Upper lobe of left lung (tissue), 6 donors: ENCODE results near the gene LPAR3. TPM values are rescaled to one million over a fixed set of nuclear protein-coding genes. Genes with fewer than 3 reads are reported as not detected.

Experiments
- ATAC-seq, 2 donors: fragments of 200-7000 bp; cut with Tn5 transposase; one replicate each; pipeline ENCODE4 v1.9.1; 2022; ENCODE audit warnings: mild to moderate bottlenecking in 2 of 2, moderate library complexity in 2 of 2; ENCODE audit not compliant: low FRiP score in 2 of 2
- DNase-seq, 2 donors: peaks; one replicate each; pipeline ENCODE4 v3.0.0-alpha.2; 2019 to 2020
- H3K27ac ChIP-seq, 4 donors: fragments of 200-600 bp; sonication (generic); one replicate each; pipeline ENCODE4 v1.5.1; 2016 to 2019
- H3K27me3 ChIP-seq, 4 donors: fragments of 200-600 bp; sonication (generic); one replicate each; pipeline ENCODE4 v1.5.1; 2017 to 2019
- H3K36me3 ChIP-seq, 4 donors: fragments of 200-600 bp; sonication (generic); one replicate each; pipeline ENCODE4 v1.5.1; 2016 to 2019
- H3K4me1 ChIP-seq, 4 donors: fragments of 200-600 bp; sonication (generic); one replicate each; pipeline ENCODE4 v1.5.1; 2018 to 2019
- H3K4me3 ChIP-seq, 4 donors: fragments of 200-600 bp; sonication (generic); one replicate each; pipeline ENCODE4 v1.5.1; 2017 to 2019; ENCODE audit warnings: mild to moderate bottlenecking in 2 of 4, moderate library complexity in 1 of 4
- H3K9me3 ChIP-seq, 4 donors: fragments of 200-600 bp; sonication (generic); one replicate each; pipeline ENCODE4 v1.5.1; 2018 to 2019
- EP300 ChIP-seq, 4 donors: sonication (generic); formaldehyde crosslinking; IDR thresholded peaks; one replicate each; pipeline ENCODE4 v1.5.1; 2017; ENCODE audit warnings: antibody characterized with exemption in 4 of 4, control low read depth in 2 of 4
- POLR2A ChIP-seq, 4 donors: fragments of 450-650 bp; IDR thresholded peaks; one replicate each; pipeline ENCODE4 v1.5.1; 2016 to 2017; ENCODE audit warnings: antibody characterized with exemption in 4 of 4, mild to moderate bottlenecking in 2 of 4
- POLR2AphosphoS5 ChIP-seq, 2 donors: sonication (generic); formaldehyde crosslinking; IDR thresholded peaks; one replicate each; pipeline ENCODE4 v1.5.1; 2017; ENCODE audit warnings: antibody characterized with exemption in 2 of 2
- WGBS, 2 donors: methylation state at CpG; one replicate each; pipeline ENCODE4 v1.1.5; 2017 to 2018; 5-methylcytosine and 5-hydroxymethylcytosine counted together
- total RNA-seq, 6 donors: library from RNA; depleted of rRNA in 4 of 6; stranded (reverse); fragments of >200 nt in 4 of 6; gene quantifications; one replicate each; pipeline versions ENCODE4 v1.1.0 to v1.2.1, GENCODE V29; 2016 to 2021
- TF ChIP-seq, protein P1 (sequence below), 6 experiments: fragments of 450-650 bp in 4 of 6; fragments of 200-600 bp in 2 of 6; sonication (generic) in 2 of 6; IDR thresholded peaks; one replicate each; pipeline ENCODE4 v1.5.1; 2016 to 2019; ENCODE audit warnings: antibody characterized with exemption in 6 of 6
- donor health status: DM: no; HTN: no; CAD: no; lungs with moderate emphysema.
- donor health status: DM: no; HTN: yes; CAD: no; lungs with severe emphysema.

The LPAR3 gene
- total RNA-seq, 6 donors from 2014 or later = 1.5 to 9.8 (median 4.3) TPM; not detected in 1

GRCh38 chr1:84855168-84855567, 37.8 kb downstream of the LPAR3 start:
- H3K36me3 ChIP-seq = no peaks in the 10 kb centered on the region
- H3K4me1 ChIP-seq = peaks cover 0 to 3% (median 0%) of the 10 kb centered on the region in 4 donors
- H3K9me3 ChIP-seq = no peaks in the 10 kb centered on the region
- no peak overlapping the region for H3K4me3 ChIP-seq
- DNase-seq (no peak), ATAC-seq (peak in 1 of 2 donors; percentile 15)
- 94 to 95% methylated on average over 3 of the region's 3 CpGs for WGBS, 2 donors
- H3K27ac ChIP-seq = peak overlapping the region in 1 of 4 donors; percentile 14
- no peak for TF ChIP-seq POLR2A (IDR thresholded peaks at IDR 0.05)
- TF ChIP-seq POLR2AphosphoS5 (IDR thresholded peaks at IDR 0.05) = no peak
- TF ChIP-seq EP300 (IDR thresholded peaks at IDR 0.05) = no peak
- TF ChIP-seq, protein P1, sequence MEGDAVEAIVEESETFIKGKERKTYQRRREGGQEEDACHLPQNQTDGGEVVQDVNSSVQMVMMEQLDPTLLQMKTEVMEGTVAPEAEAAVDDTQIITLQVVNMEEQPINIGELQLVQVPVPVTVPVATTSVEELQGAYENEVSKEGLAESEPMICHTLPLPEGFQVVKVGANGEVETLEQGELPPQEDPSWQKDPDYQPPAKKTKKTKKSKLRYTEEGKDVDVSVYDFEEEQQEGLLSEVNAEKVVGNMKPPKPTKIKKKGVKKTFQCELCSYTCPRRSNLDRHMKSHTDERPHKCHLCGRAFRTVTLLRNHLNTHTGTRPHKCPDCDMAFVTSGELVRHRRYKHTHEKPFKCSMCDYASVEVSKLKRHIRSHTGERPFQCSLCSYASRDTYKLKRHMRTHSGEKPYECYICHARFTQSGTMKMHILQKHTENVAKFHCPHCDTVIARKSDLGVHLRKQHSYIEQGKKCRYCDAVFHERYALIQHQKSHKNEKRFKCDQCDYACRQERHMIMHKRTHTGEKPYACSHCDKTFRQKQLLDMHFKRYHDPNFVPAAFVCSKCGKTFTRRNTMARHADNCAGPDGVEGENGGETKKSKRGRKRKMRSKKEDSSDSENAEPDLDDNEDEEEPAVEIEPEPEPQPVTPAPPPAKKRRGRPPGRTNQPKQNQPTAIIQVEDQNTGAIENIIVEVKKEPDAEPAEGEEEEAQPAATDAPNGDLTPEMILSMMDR (IDR thresholded peaks at IDR 0.05) = no peak
- H3K27me3 ChIP-seq = no peaks in the 10 kb centered on the region

- H3K27me3 ChIP-seq = no peaks in the 10 kb centered on the region
- no peak overlapping the region for H3K4me3 ChIP-seq
- DNase-seq (no peak), ATAC-seq (peak in 1 of 2 donors; percentile 74)
- peaks cover 0 to 3% (median 0%) of the 10 kb centered on the region in 4 donors for H3K4me1 ChIP-seq
- TF ChIP-seq EP300 (IDR thresholded peaks at IDR 0.05) = peak in 1 of 4 donors; percentile 25
- TF ChIP-seq, protein P1 (IDR thresholded peaks at IDR 0.05) = no peak
- peak in 1 of 2 donors; percentile 17 for TF ChIP-seq POLR2AphosphoS5 (IDR thresholded peaks at IDR 0.05)
- no peaks in the 10 kb centered on the region for H3K9me3 ChIP-seq
- WGBS, 2 donors = 40 to 68% methylated on average over 2 of the region's 2 CpGs
- H3K36me3 ChIP-seq = no peaks in the 10 kb centered on the region
- peak overlapping the region in 2 of 4 donors; percentile 14 to 17 for H3K27ac ChIP-seq
Measured at GRCh38 chr1:84853741-84854721, 39.0 kb downstream of the LPAR3 start.

DNA sequence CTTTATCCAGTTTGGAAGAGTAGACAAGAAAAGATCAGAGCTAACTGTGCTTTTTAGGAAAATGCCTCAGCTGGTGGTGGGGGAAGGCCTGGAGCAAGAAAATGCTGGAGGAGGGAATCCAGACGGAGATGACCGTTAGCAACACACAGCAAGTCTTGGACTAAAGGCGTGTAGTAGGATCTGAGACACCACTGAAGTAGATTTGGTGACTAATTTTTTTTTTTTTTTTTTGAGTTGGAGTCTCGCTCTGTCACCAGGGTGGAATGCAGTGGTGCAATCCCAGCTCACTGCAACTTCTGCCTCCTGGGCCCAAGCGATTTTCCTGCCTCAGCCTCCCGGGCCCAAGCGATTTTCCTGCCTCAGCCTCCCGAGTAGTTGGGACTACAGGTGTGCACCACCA, 41.2 kb downstream of the LPAR3 start:
- H3K4me3 ChIP-seq = no peak overlapping the region
- no peaks in the 10 kb centered on the region for H3K36me3 ChIP-seq
- no peak overlapping the region for H3K27ac ChIP-seq
- DNase-seq = no peak
- H3K27me3 ChIP-seq = no peaks in the 10 kb centered on the region
- no peaks in the 10 kb centered on the region for H3K9me3 ChIP-seq
- TF ChIP-seq EP300 (IDR thresholded peaks at IDR 0.05) (no peak), POLR2AphosphoS5 (IDR thresholded peaks at IDR 0.05) (no peak), POLR2A (IDR thresholded peaks at IDR 0.05) (no peak)
- TF ChIP-seq, protein P1 (IDR thresholded peaks at IDR 0.05) = no peak
- WGBS, 2 donors = 78 to 90% methylated on average over 6 to 8 of the region's 8 CpGs
- ATAC-seq = peak in 1 of 2 donors; percentile 20
- H3K4me1 ChIP-seq = peaks cover 5 to 13% (median 9%) of the 10 kb centered on the region in 4 donors

DNA sequence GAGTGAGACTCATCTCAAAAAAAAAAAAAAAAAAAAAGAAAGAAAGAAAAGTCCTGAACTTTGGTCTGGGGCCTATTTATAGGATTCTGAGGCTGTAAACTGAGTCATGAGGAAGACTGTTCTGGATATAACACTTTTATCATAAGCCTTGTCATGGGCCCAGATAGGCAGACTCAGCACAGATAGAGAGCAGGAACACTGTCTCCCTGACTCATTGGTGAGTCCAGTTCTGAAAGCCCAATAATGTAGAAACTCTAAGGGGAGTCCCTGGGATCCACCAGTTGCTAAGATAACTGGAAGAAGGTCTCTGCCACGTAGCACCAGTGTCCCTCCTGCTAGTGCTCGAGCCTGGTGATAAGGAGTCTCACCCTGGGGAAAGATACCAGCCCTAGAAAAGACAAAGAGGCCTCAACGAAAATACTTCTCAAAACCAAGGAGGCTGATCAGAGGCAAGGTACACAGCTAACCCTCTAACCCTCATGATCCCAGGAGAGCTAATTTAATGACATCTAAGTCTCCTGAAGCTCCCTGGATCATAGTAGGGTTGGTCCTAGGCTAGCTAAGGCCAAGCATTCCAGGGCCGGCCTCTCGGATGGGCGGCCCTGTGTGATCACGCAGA, 43.5 kb downstream of the LPAR3 start:
- WGBS, 2 donors = 64 to 79% methylated on average over 7 of the region's 7 CpGs
- DNase-seq (peak in 1 of 2 donors; percentile 14), ATAC-seq (no peak)
- no peak overlapping the region for H3K27ac ChIP-seq
- TF ChIP-seq EP300 (IDR thresholded peaks at IDR 0.05) (no peak), POLR2A (IDR thresholded peaks at IDR 0.05) (no peak), POLR2AphosphoS5 (IDR thresholded peaks at IDR 0.05) (no peak)
- TF ChIP-seq, protein P1 (IDR thresholded peaks at IDR 0.05) = no peak
- H3K27me3 ChIP-seq = no peaks in the 10 kb centered on the region
- H3K9me3 ChIP-seq = no peaks in the 10 kb centered on the region
- H3K36me3 ChIP-seq = no peaks in the 10 kb centered on the region
- H3K4me1 ChIP-seq = peaks cover 5 to 10% (median 9%) of the 10 kb centered on the region in 4 donors
- no peak overlapping the region for H3K4me3 ChIP-seq
